ENCODE data around the gene ABCB4. TPM values are rescaled to one million over a fixed set of nuclear protein-coding genes. Genes with fewer than 3 reads are reported as not detected.

Gene ABCB4
- total RNA-seq, 1 donor from 2014 or later = 12.6 TPM

DNA sequence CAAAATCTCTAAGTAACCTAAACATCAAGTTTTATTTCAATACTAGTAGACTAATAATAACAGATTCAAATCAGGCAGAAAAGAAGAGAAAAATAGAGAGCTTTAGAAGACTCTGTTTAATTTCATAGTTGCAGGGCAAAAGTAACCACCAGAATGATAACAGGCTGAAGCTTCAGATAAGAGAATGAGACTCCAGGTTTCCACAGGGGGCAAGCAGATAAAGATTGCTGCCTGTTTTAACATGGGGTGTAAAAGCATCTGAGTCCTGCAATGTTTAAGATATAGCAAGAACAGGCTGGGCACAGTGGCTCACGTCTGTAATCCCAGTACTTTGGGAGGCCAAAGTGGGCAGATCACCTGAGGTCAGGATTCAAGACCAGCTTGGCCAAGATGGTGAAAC is 119.0 kb downstream of the ABCB4 start:
- H3K4me3 ChIP-seq (ENCODE audit: low read depth, low read length) = no peak overlapping the region
- TF ChIP-seq, protein P1, sequence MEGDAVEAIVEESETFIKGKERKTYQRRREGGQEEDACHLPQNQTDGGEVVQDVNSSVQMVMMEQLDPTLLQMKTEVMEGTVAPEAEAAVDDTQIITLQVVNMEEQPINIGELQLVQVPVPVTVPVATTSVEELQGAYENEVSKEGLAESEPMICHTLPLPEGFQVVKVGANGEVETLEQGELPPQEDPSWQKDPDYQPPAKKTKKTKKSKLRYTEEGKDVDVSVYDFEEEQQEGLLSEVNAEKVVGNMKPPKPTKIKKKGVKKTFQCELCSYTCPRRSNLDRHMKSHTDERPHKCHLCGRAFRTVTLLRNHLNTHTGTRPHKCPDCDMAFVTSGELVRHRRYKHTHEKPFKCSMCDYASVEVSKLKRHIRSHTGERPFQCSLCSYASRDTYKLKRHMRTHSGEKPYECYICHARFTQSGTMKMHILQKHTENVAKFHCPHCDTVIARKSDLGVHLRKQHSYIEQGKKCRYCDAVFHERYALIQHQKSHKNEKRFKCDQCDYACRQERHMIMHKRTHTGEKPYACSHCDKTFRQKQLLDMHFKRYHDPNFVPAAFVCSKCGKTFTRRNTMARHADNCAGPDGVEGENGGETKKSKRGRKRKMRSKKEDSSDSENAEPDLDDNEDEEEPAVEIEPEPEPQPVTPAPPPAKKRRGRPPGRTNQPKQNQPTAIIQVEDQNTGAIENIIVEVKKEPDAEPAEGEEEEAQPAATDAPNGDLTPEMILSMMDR (conservative IDR thresholded peaks at IDR 0.05; ENCODE audit: low read depth, low read length) = no peak
- no peak for DNase-seq (ENCODE audit: low read depth)

DNA sequence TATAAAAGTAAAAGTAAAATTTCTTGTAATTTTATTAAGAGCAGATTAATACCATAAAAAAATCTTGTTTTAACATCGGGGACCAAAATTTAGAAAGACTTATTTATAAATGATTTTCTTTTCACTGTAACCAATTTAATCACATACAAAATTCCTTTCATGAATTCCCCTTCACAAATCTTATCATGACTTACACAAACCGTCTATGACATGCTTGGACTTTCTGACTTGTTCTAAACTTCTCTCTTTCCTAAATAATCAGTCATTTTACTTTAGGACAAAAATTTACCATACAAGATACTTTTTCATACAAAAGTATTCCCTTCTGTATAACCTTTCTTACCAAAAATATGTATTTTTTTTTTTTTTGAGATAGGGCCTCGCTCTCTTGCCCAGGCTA is 120.7 kb downstream of the ABCB4 start:
- H3K4me3 ChIP-seq (ENCODE audit: low read depth, low read length) = no peak overlapping the region
- TF ChIP-seq, protein P1 (conservative IDR thresholded peaks at IDR 0.05; ENCODE audit: low read depth, low read length) = no peak
- no peak for DNase-seq (ENCODE audit: low read depth)

Other genes starting within 250 kb of the ABCB4 start
- 5.6 and 8.2 TPM in 2 replicates for gene CROT, start 130.0 kb downstream of the ABCB4 start, total RNA-seq
- gene ABCB1, start 125.2 kb upstream of the ABCB4 start, total RNA-seq = 9.3 and 13.3 TPM in 2 replicates
- gene RUNDC3B, start 152.7 kb upstream of the ABCB4 start, total RNA-seq = 0.22 TPM in 1 of 2 replicates, not detected in the other

All from epithelial cell of proximal tubule (primary cell).